ENCODE measurements around the gene BCL2L1. TPM values are rescaled to one million over a fixed set of nuclear protein-coding genes. Genes with fewer than 3 reads are reported as not detected.
A peak's percentile ranks its signal among the peaks of the same experiment; 100 is the strongest.

BCL2L1 gene
- total RNA-seq, 4 donors from 2014 or later: 105 to 138 (median 119) TPM

GRCh38 chr20:31740656-31741323 is 18.1 kb upstream of the BCL2L1 start:
- Histone ChIP-seq H3K9me3 (no peaks in the 10 kb centered on the region), H3K4me3 (no peak overlapping the region), H3K4me1 (peaks cover 0 to 16% (median 3%) of the 10 kb centered on the region in 4 donors), H3K27me3 (no peaks in the 10 kb centered on the region), H3K36me3 (no peaks in the 10 kb centered on the region), H3K27ac (no peak overlapping the region)
- DNase-seq (ENCODE audit: low spot score in 2 of 2): no peak
- WGBS, 2 donors: 50 to 71% methylated on average over 1 of the region's 1 CpG
- TF ChIP-seq CTCF (IDR thresholded peaks at IDR 0.05): no peak
- no peak for TF ChIP-seq POLR2A (IDR thresholded peaks at IDR 0.05)
- no peak for TF ChIP-seq EP300 (IDR thresholded peaks at IDR 0.05)

- Histone ChIP-seq H3K4me3 (peak overlapping the region in 1 of 4 donors; percentile 81), H3K27ac (no peak overlapping the region), H3K9me3 (no peaks in the 10 kb centered on the region), H3K4me1 (peaks cover 0 to 16% (median 3%) of the 10 kb centered on the region in 4 donors), H3K36me3 (no peaks in the 10 kb centered on the region), H3K27me3 (no peaks in the 10 kb centered on the region)
- DNase-seq (ENCODE audit: low spot score in 2 of 2): no peak
- TF ChIP-seq POLR2A (IDR thresholded peaks at IDR 0.05) (no peak), EP300 (IDR thresholded peaks at IDR 0.05) (no peak), CTCF (IDR thresholded peaks at IDR 0.05) (no peak)
- 3 to 4% methylated on average over 1 of the region's 1 CpG for WGBS, 2 donors
Observed at GRCh38 chr20:31740208-31740607, 17.5 kb upstream of the BCL2L1 start.

GRCh38 chr20:31739550-31739977 is 16.9 kb upstream of the BCL2L1 start:
- Histone ChIP-seq H3K36me3 (no peaks in the 10 kb centered on the region), H3K27me3 (no peaks in the 10 kb centered on the region), H3K9me3 (no peaks in the 10 kb centered on the region), H3K4me3 (peak overlapping the region; percentile 53 to 87 (median 76)), H3K27ac (peak overlapping the region in 2 of 4 donors; percentile 64 to 84), H3K4me1 (peaks cover 0 to 16% (median 3%) of the 10 kb centered on the region in 4 donors)
- WGBS, 2 donors: 0 to 1% methylated on average over 11 of the region's 11 CpGs
- TF ChIP-seq POLR2A (IDR thresholded peaks at IDR 0.05) (no peak), EP300 (IDR thresholded peaks at IDR 0.05) (no peak), CTCF (IDR thresholded peaks at IDR 0.05) (no peak)
- no peak for DNase-seq (ENCODE audit: low spot score in 2 of 2)

GRCh38 chr20:31738729-31739549 is 16.3 kb upstream of the BCL2L1 start, which contains the start of gene TPX2:
Gene TPX2, plus strand, starts transcription at chr20:31739290. Its CDS starts 18,187 bp downstream, at chr20:31757477.
- Histone ChIP-seq H3K4me3 (peak within 1 kb of the TSS; percentile 53 to 87 (median 76)), H3K4me1 (peaks cover 0 to 16% (median 3%) of the 10 kb centered on the region in 4 donors), H3K36me3 (no peaks in the 10 kb centered on the region), H3K27ac (peak within 1 kb of the TSS; percentile 50 to 84 (median 58)), H3K9me3 (no peaks in the 10 kb centered on the region), H3K27me3 (no peaks in the 10 kb centered on the region)
- WGBS, 2 donors: 1% methylated on average over 36 to 54 of the region's 54 CpGs
- TF ChIP-seq EP300 (IDR thresholded peaks at IDR 0.05): peak; percentile 37 to 84
- TF ChIP-seq POLR2A (IDR thresholded peaks at IDR 0.05): peak; percentile 44 to 65
- peak in 2 of 5 experiments; percentile 50 to 52 for TF ChIP-seq CTCF (IDR thresholded peaks at IDR 0.05)
- peak; percentile 89 to 93 for DNase-seq (ENCODE audit: low spot score in 2 of 2)

GRCh38 chr20:31731321-31731717 is 8.7 kb upstream of the BCL2L1 start:
- Histone ChIP-seq H3K27ac (no peak overlapping the region), H3K4me1 (no peaks in the 10 kb centered on the region), H3K27me3 (no peaks in the 10 kb centered on the region), H3K36me3 (no peaks in the 10 kb centered on the region), H3K4me3 (no peak overlapping the region), H3K9me3 (no peaks in the 10 kb centered on the region)
- WGBS, 2 donors: 72 to 75% methylated on average over 6 of the region's 6 CpGs
- DNase-seq (ENCODE audit: low spot score in 2 of 2): no peak
- TF ChIP-seq POLR2A (IDR thresholded peaks at IDR 0.05) (no peak), EP300 (IDR thresholded peaks at IDR 0.05) (no peak), CTCF (IDR thresholded peaks at IDR 0.05) (no peak)

All from tibial nerve (tissue), 4 donors.